Body of pancreas (tissue), 4 donors: ENCODE data around the gene PPP2R5B.

ENCODE experiments used
- POLR2A ChIP-seq, 3 donors: fragments of 450-650 bp; IDR thresholded peaks; one replicate each; pipeline ENCODE4 v1.6.1; 2016; ENCODE audit warnings: antibody characterized with exemption in 3 of 3, mild to moderate bottlenecking in 2 of 3
- TF ChIP-seq, protein P1 (sequence below), 7 experiments: fragments of 450-650 bp in 4 of 7; fragments of 200-600 bp in 3 of 7; sonication (generic) in 3 of 7; IDR thresholded peaks; one replicate each; pipeline ENCODE4 v1.5.1; 2016 to 2019; ENCODE audit warnings: antibody characterized with exemption in 7 of 7

DNA sequence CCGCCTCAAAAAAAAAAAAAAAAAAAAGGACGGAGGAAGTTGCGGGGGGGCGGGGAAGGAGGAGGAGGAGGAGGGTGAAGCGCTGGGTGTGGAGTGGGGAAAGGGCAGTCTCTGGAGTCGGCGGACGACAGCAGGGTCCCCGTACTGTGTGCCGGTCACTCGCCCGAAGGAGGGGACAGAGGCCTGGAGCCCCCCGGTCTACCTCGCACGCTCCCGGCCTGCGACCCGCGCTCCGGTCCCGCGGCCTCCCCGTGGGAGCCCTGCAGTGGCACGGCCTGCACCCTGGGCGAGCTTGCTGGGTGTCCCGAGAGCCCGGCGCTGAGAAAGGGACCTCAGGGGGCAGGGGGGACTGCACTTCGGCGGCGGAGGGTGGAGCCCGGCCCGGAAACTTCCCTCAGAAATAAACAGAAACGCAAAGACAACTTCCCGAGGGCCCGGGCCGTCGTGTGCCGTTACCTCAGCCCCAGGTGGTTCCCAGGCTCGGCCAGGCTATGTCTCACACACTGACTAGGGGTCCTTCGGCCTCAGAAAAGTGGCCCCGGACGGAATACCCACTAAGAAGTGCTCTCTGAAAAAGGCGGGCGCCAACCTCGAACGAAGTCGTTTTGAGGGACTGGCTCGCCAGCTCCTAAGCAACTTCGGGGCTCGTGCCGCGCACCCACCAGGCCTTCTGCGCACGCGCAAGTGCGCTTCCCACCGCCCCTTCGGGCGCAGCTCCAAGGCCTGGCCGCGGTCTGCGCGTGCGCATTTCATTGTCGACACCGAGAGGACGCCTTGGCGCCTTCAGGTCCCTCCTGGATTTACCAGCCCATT, 47.1 kb downstream of the PPP2R5B start, which contains the start of gene MAJIN:
- TF ChIP-seq, protein P1, sequence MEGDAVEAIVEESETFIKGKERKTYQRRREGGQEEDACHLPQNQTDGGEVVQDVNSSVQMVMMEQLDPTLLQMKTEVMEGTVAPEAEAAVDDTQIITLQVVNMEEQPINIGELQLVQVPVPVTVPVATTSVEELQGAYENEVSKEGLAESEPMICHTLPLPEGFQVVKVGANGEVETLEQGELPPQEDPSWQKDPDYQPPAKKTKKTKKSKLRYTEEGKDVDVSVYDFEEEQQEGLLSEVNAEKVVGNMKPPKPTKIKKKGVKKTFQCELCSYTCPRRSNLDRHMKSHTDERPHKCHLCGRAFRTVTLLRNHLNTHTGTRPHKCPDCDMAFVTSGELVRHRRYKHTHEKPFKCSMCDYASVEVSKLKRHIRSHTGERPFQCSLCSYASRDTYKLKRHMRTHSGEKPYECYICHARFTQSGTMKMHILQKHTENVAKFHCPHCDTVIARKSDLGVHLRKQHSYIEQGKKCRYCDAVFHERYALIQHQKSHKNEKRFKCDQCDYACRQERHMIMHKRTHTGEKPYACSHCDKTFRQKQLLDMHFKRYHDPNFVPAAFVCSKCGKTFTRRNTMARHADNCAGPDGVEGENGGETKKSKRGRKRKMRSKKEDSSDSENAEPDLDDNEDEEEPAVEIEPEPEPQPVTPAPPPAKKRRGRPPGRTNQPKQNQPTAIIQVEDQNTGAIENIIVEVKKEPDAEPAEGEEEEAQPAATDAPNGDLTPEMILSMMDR (IDR thresholded peaks at IDR 0.05) = no peak
- TF ChIP-seq POLR2A (IDR thresholded peaks at IDR 0.05) = peak in 2 of 3 donors; percentile 21 to 26
